Epidermal melanocyte (primary cell): Measurements from ENCODE around the gene MYO1E.

Source experiments
- DNase-seq: peaks from one replicate; pipeline ENCODE4 v3.0.0; 2011; ENCODE audit warnings: low spot score; ENCODE audit not compliant: insufficient read length

Gene MYO1E

GRCh38 chr15:59087731-59088130 is 284.9 kb downstream of the MYO1E start:
- no peak for DNase-seq
